ENCODE data around the gene APOBEC3B. TPM values are rescaled to one million over a fixed set of nuclear protein-coding genes. Genes with fewer than 3 reads are reported as not detected.
A peak's percentile ranks its signal among the peaks of the same experiment; 100 is the strongest.

The APOBEC3B gene
- total and polyA plus RNA-seq, 3 experiments from 2014 or later, result 0.55 to 7.3 (median 6.7) TPM

GRCh38 chr22:38953577-38954413, 28.4 kb upstream of the APOBEC3B start:
- H3K27me3 Mint-ChIP-seq, result peaks cover 0 to 3% of the 10 kb centered on the region in 2 donors
- CTCF ChIA-PET, result interaction anchor here (1.1 kb wide), 1 partner anchor 49 kb away, joined by 3 read pairs; no protein-coding TSS in a partner anchor
- no peaks in the 10 kb centered on the region for H3K27me3 ChIP-seq (ENCODE audit: insufficient read depth, low read length, poor library complexity, severe bottlenecking)

GRCh38 chr22:38954414-38955043, 27.6 kb upstream of the APOBEC3B start:
- ChIA-PET POLR2A (no interaction called here), CTCF (no interaction called here)
- DNase-seq, result no peak
- peak overlapping the region in 1 of 8 donors; percentile 66 for H3K27ac Mint-ChIP-seq
- H3K9me3 ChIP-seq (ENCODE audit: low read length), result no peaks in the 10 kb centered on the region
- no peaks in the 10 kb centered on the region for H3K9me3 Mint-ChIP-seq
- no peaks in the 10 kb centered on the region for H3K4me1 ChIP-seq (ENCODE audit: insufficient read depth, low read length)
- H3K27ac ChIP-seq (ENCODE audit: low read depth, low read length), result no peak overlapping the region
- H3K4me3 ChIP-seq (ENCODE audit: low read length), result no peak overlapping the region
- no peaks in the 10 kb centered on the region for H3K36me3 ChIP-seq (ENCODE audit: insufficient read depth, low read length)
- H3K4me1 Mint-ChIP-seq, result peaks cover 0 to 5% (median 5%) of the 10 kb centered on the region in 3 donors
- no peaks in the 10 kb centered on the region for H3K27me3 ChIP-seq (ENCODE audit: insufficient read depth, low read length, poor library complexity, severe bottlenecking)
- no peak overlapping the region for H3K4me3 Mint-ChIP-seq
- no peaks in the 10 kb centered on the region for H3K36me3 Mint-ChIP-seq
- no peaks in the 10 kb centered on the region for H3K27me3 Mint-ChIP-seq

More at GRCh38 chr22:38953577-38954413, 28.4 kb upstream of the APOBEC3B start:
- Mint-ChIP-seq H3K4me3 (no peak overlapping the region), H3K36me3 (no peaks in the 10 kb centered on the region), H3K9me3 (no peaks in the 10 kb centered on the region), H3K27ac (peak overlapping the region in 2 of 8 donors; percentile 33 to 46), H3K4me1 (peaks cover 0 to 5% (median 5%) of the 10 kb centered on the region in 3 donors)
- Histone ChIP-seq H3K36me3 (ENCODE audit: insufficient read depth, low read length) (no peaks in the 10 kb centered on the region), H3K9me3 (ENCODE audit: low read length) (no peaks in the 10 kb centered on the region), H3K4me3 (ENCODE audit: low read length) (no peak overlapping the region), H3K27ac (ENCODE audit: low read depth, low read length) (no peak overlapping the region), H3K4me1 (ENCODE audit: insufficient read depth, low read length) (no peaks in the 10 kb centered on the region)
- POLR2A ChIA-PET, result no interaction called here
- peak in 2 of 5 donors; percentile 5 to 56 for DNase-seq

- H3K27me3 Mint-ChIP-seq, result no peaks in the 10 kb centered on the region
- no peaks in the 10 kb centered on the region for H3K4me1 ChIP-seq (ENCODE audit: insufficient read depth, low read length)
- no peak overlapping the region for H3K27ac ChIP-seq (ENCODE audit: low read depth, low read length)
Observed at GRCh38 chr22:38955250-38955905, 26.8 kb upstream of the APOBEC3B start.

GRCh38 chr22:38955926-38956325, 26.2 kb upstream of the APOBEC3B start:
- POLR2A ChIA-PET, result no interaction called here
- H3K4me3 ChIP-seq (ENCODE audit: low read length), result no peak overlapping the region
- no peaks in the 10 kb centered on the region for H3K27me3 Mint-ChIP-seq
- no peaks in the 10 kb centered on the region for H3K9me3 ChIP-seq (ENCODE audit: low read length)
- H3K27me3 ChIP-seq (ENCODE audit: insufficient read depth, low read length, poor library complexity, severe bottlenecking), result no peaks in the 10 kb centered on the region
- CTCF ChIA-PET, result interaction anchor here (1.6 kb wide), 1 partner anchor 13 kb away, joined by 4 read pairs; no protein-coding TSS in a partner anchor
- no peak overlapping the region for H3K4me3 Mint-ChIP-seq
- no peaks in the 10 kb centered on the region for H3K36me3 Mint-ChIP-seq
- H3K9me3 Mint-ChIP-seq, result no peaks in the 10 kb centered on the region
- H3K4me1 ChIP-seq (ENCODE audit: insufficient read depth, low read length), result no peaks in the 10 kb centered on the region
- H3K27ac ChIP-seq (ENCODE audit: low read depth, low read length), result no peak overlapping the region
- no peaks in the 10 kb centered on the region for H3K36me3 ChIP-seq (ENCODE audit: insufficient read depth, low read length)
- DNase-seq, result no peak
- H3K27ac Mint-ChIP-seq, result peak overlapping the region in 1 of 8 donors; percentile 60
- H3K4me1 Mint-ChIP-seq, result peaks cover 0 to 5% (median 5%) of the 10 kb centered on the region in 3 donors

More at GRCh38 chr22:38955250-38955905, 26.8 kb upstream of the APOBEC3B start:
- no peaks in the 10 kb centered on the region for H3K9me3 ChIP-seq (ENCODE audit: low read length)
- H3K36me3 Mint-ChIP-seq, result no peaks in the 10 kb centered on the region
- H3K4me1 Mint-ChIP-seq, result peaks cover 0 to 5% (median 5%) of the 10 kb centered on the region in 3 donors
- no peaks in the 10 kb centered on the region for H3K27me3 ChIP-seq (ENCODE audit: insufficient read depth, low read length, poor library complexity, severe bottlenecking)
- DNase-seq, result no peak
- H3K4me3 Mint-ChIP-seq, result no peak overlapping the region
- H3K27ac Mint-ChIP-seq, result peak overlapping the region in 1 of 8 donors; percentile 71
- no peaks in the 10 kb centered on the region for H3K9me3 Mint-ChIP-seq
- no peak overlapping the region for H3K4me3 ChIP-seq (ENCODE audit: low read length)
- ChIA-PET POLR2A (no interaction called here), CTCF (interaction anchor here (1.6 kb wide), 1 partner anchor 13 kb away, joined by 4 read pairs; no protein-coding TSS in a partner anchor)
- H3K36me3 ChIP-seq (ENCODE audit: insufficient read depth, low read length), result no peaks in the 10 kb centered on the region

GRCh38 chr22:38956551-38956950, 25.6 kb upstream of the APOBEC3B start:
- DNase-seq, result no peak
- H3K36me3 Mint-ChIP-seq, result no peaks in the 10 kb centered on the region
- no peaks in the 10 kb centered on the region for H3K9me3 Mint-ChIP-seq
- H3K27me3 Mint-ChIP-seq, result no peaks in the 10 kb centered on the region
- H3K9me3 ChIP-seq (ENCODE audit: low read length), result no peaks in the 10 kb centered on the region
- H3K27ac Mint-ChIP-seq, result no peak overlapping the region
- H3K27me3 ChIP-seq (ENCODE audit: insufficient read depth, low read length, poor library complexity, severe bottlenecking), result no peaks in the 10 kb centered on the region
- H3K4me1 Mint-ChIP-seq, result peaks cover 0 to 5% (median 5%) of the 10 kb centered on the region in 3 donors
- ChIA-PET POLR2A (no interaction called here), CTCF (interaction anchor here (1.6 kb wide), 1 partner anchor 14 kb away, joined by 4 read pairs; no protein-coding TSS in a partner anchor)
- no peak overlapping the region for H3K4me3 ChIP-seq (ENCODE audit: low read length)
- H3K36me3 ChIP-seq (ENCODE audit: insufficient read depth, low read length), result no peaks in the 10 kb centered on the region
- no peak overlapping the region for H3K4me3 Mint-ChIP-seq
- H3K27ac ChIP-seq (ENCODE audit: low read depth, low read length), result no peak overlapping the region
- H3K4me1 ChIP-seq (ENCODE audit: insufficient read depth, low read length), result no peaks in the 10 kb centered on the region

- no peaks in the 10 kb centered on the region for H3K4me1 ChIP-seq (ENCODE audit: insufficient read depth, low read length)
Observed at GRCh38 chr22:38957046-38957770, 24.9 kb upstream of the APOBEC3B start, which contains the start of gene APOBEC3A. TSS of gene APOBEC3A (plus strand) at chr22:38957609. CDS start at chr22:38957692, 83 bp downstream.

GRCh38 chr22:38957808-38958650, 24.1 kb upstream of the APOBEC3B start:
- H3K27ac Mint-ChIP-seq, result no peak overlapping the region
- ChIA-PET CTCF (no interaction called here), POLR2A (no interaction called here)
- no peaks in the 10 kb centered on the region for H3K36me3 Mint-ChIP-seq
- H3K4me3 Mint-ChIP-seq, result no peak overlapping the region
- DNase-seq, result no peak
- Histone ChIP-seq H3K4me1 (ENCODE audit: insufficient read depth, low read length) (no peaks in the 10 kb centered on the region), H3K9me3 (ENCODE audit: low read length) (no peaks in the 10 kb centered on the region), H3K27me3 (ENCODE audit: insufficient read depth, low read length, poor library complexity, severe bottlenecking) (no peaks in the 10 kb centered on the region), H3K4me3 (ENCODE audit: low read length) (no peak overlapping the region), H3K36me3 (ENCODE audit: insufficient read depth, low read length) (no peaks in the 10 kb centered on the region), H3K27ac (ENCODE audit: low read depth, low read length) (no peak overlapping the region)
- peaks cover 0 to 5% (median 5%) of the 10 kb centered on the region in 3 donors for H3K4me1 Mint-ChIP-seq
- H3K27me3 Mint-ChIP-seq, result peaks cover 2% of the 10 kb centered on the region in 2 donors
- H3K9me3 Mint-ChIP-seq, result no peaks in the 10 kb centered on the region

More at GRCh38 chr22:38957046-38957770, 24.9 kb upstream of the APOBEC3B start, which contains the start of gene APOBEC3A:
- H3K4me3 ChIP-seq (ENCODE audit: low read length), result no peak within 1 kb of the TSS
- H3K27me3 Mint-ChIP-seq, result no peaks in the 10 kb centered on the region
- H3K27ac ChIP-seq (ENCODE audit: low read depth, low read length), result no peak within 1 kb of the TSS
- H3K9me3 ChIP-seq (ENCODE audit: low read length), result no peaks in the 10 kb centered on the region
- peak in 1 of 5 donors; percentile 33 for DNase-seq
- H3K27me3 ChIP-seq (ENCODE audit: insufficient read depth, low read length, poor library complexity, severe bottlenecking), result no peaks in the 10 kb centered on the region
- ChIA-PET CTCF (interaction anchor here (1.6 kb wide), 1 partner anchor 14 kb away, joined by 4 read pairs; no protein-coding TSS in a partner anchor), POLR2A (no interaction called here)
- no peaks in the 10 kb centered on the region for H3K36me3 Mint-ChIP-seq
- peaks cover 0 to 5% (median 5%) of the 10 kb centered on the region in 3 donors for H3K4me1 Mint-ChIP-seq
- no peaks in the 10 kb centered on the region for H3K36me3 ChIP-seq (ENCODE audit: insufficient read depth, low read length)
- H3K4me3 Mint-ChIP-seq, result no peak within 1 kb of the TSS
- H3K9me3 Mint-ChIP-seq, result no peaks in the 10 kb centered on the region
- peak within 1 kb of the TSS in 1 of 8 donors; percentile 47 for H3K27ac Mint-ChIP-seq

All from CD8-positive, alpha-beta memory T cell (primary cell).